HepG2 (cell line): ENCODE data around the gene ERF. TPM values are rescaled to one million over a fixed set of nuclear protein-coding genes. Genes with fewer than 3 reads are reported as not detected.

ENCODE experiments used
- ASH2L ChIP-seq: fragments of 300-600, 200-600 bp; sonication (generic); IDR thresholded peaks from 2 replicates; pipeline ENCODE4 v1.7.0; 2017; ENCODE audit warnings: low read depth, mild to moderate bottlenecking, moderate library complexity, mixed read lengths, low read length; ENCODE audit not compliant: insufficient read length
- CREB1 ChIP-seq, 2 experiments: fragments of 450-650 bp in 1 of 2; IDR thresholded peaks; 2 replicates each; pipeline ENCODE4 v1.6.1; 2016 to 2017; ENCODE audit warnings: control low read depth in 1 of 2, mild to moderate bottlenecking in 1 of 2, missing compliant biosample characterization in 1 of 2, missing genetic modification characterization in 1 of 2
- DRAP1 ChIP-seq: IDR thresholded peaks from 2 replicates; pipeline ENCODE4 v1.6.1; 2016; ENCODE audit warnings: missing genetic modification reagents, missing compliant biosample characterization
- HES4 ChIP-seq: sonication (generic); formaldehyde crosslinking; IDR thresholded peaks from 2 replicates; pipeline ENCODE4 v1.9.0; 2021; ENCODE audit warnings: mild to moderate bottlenecking, missing genetic modification reagents, borderline replicate concordance
- HMG20B ChIP-seq: conservative IDR thresholded peaks from 2 replicates; pipeline ENCODE4 v1.6.1; 2016; ENCODE audit warnings: missing genetic modification reagents, missing compliant biosample characterization
- HMGXB4 ChIP-seq, 2 experiments: sonication (generic) in 1 of 2; formaldehyde crosslinking in 1 of 2; IDR thresholded peaks; 2 replicates each; pipeline versions ENCODE4 v1.4.0 to v1.6.1; 2018 to 2020; ENCODE audit warnings: missing genetic modification reagents in 2 of 2, borderline replicate concordance in 1 of 2, low read depth in 1 of 2, mild to moderate bottlenecking in 1 of 2, missing biosample characterization in 1 of 2
- IKZF5 ChIP-seq: IDR thresholded peaks from 2 replicates; pipeline ENCODE4 v1.6.1; 2018; ENCODE audit warnings: missing genetic modification reagents, mild to moderate bottlenecking, missing compliant biosample characterization
- MAZ ChIP-seq, 2 experiments: sonication (generic) in 1 of 2; formaldehyde crosslinking in 1 of 2; IDR thresholded peaks; 2 replicates each; pipeline versions ENCODE4 v1.5.0 to v1.6.1; 2012 to 2020; ENCODE audit warnings: low read depth in 2 of 2, mild to moderate bottlenecking in 2 of 2, borderline replicate concordance in 1 of 2, improper control_type of control experiment in 1 of 2, low read length in 1 of 2, missing genetic modification reagents in 1 of 2, moderate library complexity in 1 of 2
- MED8 ChIP-seq: sonication (generic); formaldehyde crosslinking; IDR thresholded peaks from 2 replicates; pipeline ENCODE4 v1.8.1; 2023; ENCODE audit warnings: mild to moderate bottlenecking, missing genetic modification reagents; ENCODE audit not compliant: insufficient replicate concordance
- MXD1 ChIP-seq: sonication (generic); formaldehyde crosslinking; IDR thresholded peaks from 2 replicates; pipeline ENCODE4 v1.4.0; 2020; ENCODE audit warnings: mild to moderate bottlenecking, missing genetic modification reagents
- NFE2L1 ChIP-seq: sonication (generic); formaldehyde crosslinking; IDR thresholded peaks from 2 replicates; pipeline ENCODE4 v1.4.0; 2020; ENCODE audit warnings: missing genetic modification reagents, mild to moderate bottlenecking, borderline replicate concordance
- NR2F6 ChIP-seq, 2 experiments: IDR thresholded peaks; 2 replicates each; pipeline ENCODE4 v1.6.1; 2016; ENCODE audit warnings: antibody characterized with exemption in 1 of 2, mild to moderate bottlenecking in 1 of 2
- RBM22 ChIP-seq: fragments of 200-400 bp; formaldehyde crosslinking; optimal IDR thresholded peaks from 2 replicates; pipeline ENCODE3; 2017; ENCODE audit warnings: mild to moderate bottlenecking, low read length, moderate library complexity
- RXRB ChIP-seq: IDR thresholded peaks from 2 replicates; pipeline ENCODE4 v1.6.1; 2016; ENCODE audit warnings: borderline replicate concordance, missing genetic modification reagents, missing compliant biosample characterization
- ZFP37 ChIP-seq: sonication (generic); formaldehyde crosslinking; IDR thresholded peaks from 2 replicates; pipeline ENCODE4 v1.4.0; 2020; ENCODE audit warnings: missing genetic modification reagents, borderline replicate concordance
- ZNF329 ChIP-seq: sonication (generic); formaldehyde crosslinking; IDR thresholded peaks from 2 replicates; pipeline ENCODE4 v1.9.0; 2021; ENCODE audit warnings: low read depth, mild to moderate bottlenecking, missing genetic modification reagents
- ZNF367 ChIP-seq: sonication (generic); formaldehyde crosslinking; IDR thresholded peaks from 2 replicates; pipeline ENCODE4 v1.4.0; 2020; ENCODE audit warnings: missing genetic modification reagents, borderline replicate concordance
- ZNF652 ChIP-seq: IDR thresholded peaks from 2 replicates; pipeline ENCODE4 v1.6.1; 2016; ENCODE audit warnings: low read depth, borderline replicate concordance
- ZNF75D ChIP-seq: sonication (generic); formaldehyde crosslinking; IDR thresholded peaks from 2 replicates; pipeline ENCODE4 v1.8.1; 2023; ENCODE audit warnings: missing genetic modification reagents, mild to moderate bottlenecking, borderline replicate concordance
- ZSCAN25 ChIP-seq: sonication (generic); formaldehyde crosslinking; IDR thresholded peaks from 2 replicates; pipeline ENCODE4 v1.8.0; 2022; ENCODE audit warnings: mild to moderate bottlenecking, missing genetic modification reagents
- ZSCAN5A ChIP-seq: sonication (generic); formaldehyde crosslinking; IDR thresholded peaks from 2 replicates; pipeline ENCODE4 v1.8.0; 2022; ENCODE audit warnings: mild to moderate bottlenecking, missing genetic modification reagents, borderline replicate concordance
- polyA plus RNA-seq, 8 experiments: library from polyadenylated mRNA; depleted of rRNA in 3 of 8; stranded (reverse) in 7 of 8; unstranded in 1 of 8; fragments of >200 nt; fragmentation: Illumina TruSeq in 4 of 8; extraction: Trizol in 4 of 8; gene quantifications; 2 replicates each; pipeline versions ENCODE4 v1.2.1 to v1.2.3, GENCODE V29; 2011 to 2016; ENCODE audit warnings: low read depth in 4 of 8, missing spikeins in 1 of 8, mixed read lengths in 1 of 8; ENCODE audit not compliant: insufficient read depth in 1 of 8
- total RNA-seq, 5 experiments: library from RNA; depleted of rRNA; stranded (reverse); fragments of >200 nt; fragmentation: Illumina TruSeq; extraction: Trizol; gene quantifications; 2 replicates each; pipeline ENCODE4 v1.2.3, GENCODE V29; 2016; ENCODE audit warnings: low read depth in 1 of 5

The ERF gene
- total and polyA plus RNA-seq, 2 of the 13 experiments (the other 11 are each of a cell fraction or from before 2014, with no cell fraction given) = 67.1 to 69.9 TPM

GRCh38 chr19:42254850-42255765 is at the start of gene ERF (continued):
- TF ChIP-seq HMG20B (CRISPR knock-in tag) (no peak), RXRB (CRISPR knock-in tag) (no peak), CREB1 (IDR thresholded peaks at IDR 0.05) (peak; percentile 88), CREB1 (CRISPR knock-in tag; IDR thresholded peaks at IDR 0.05) (peak; percentile 50; the same call in 1 of the 2 replicates), ASH2L (peak; percentile 30), HES4 (CRISPR knock-in tag) (0 out of 2 replicates have a peak, but pooled peaks have one; percentile 81), ZSCAN5A (CRISPR knock-in tag) (0 out of 2 replicates have a peak, but pooled peaks have one; percentile 13), ZNF329 (CRISPR knock-in tag) (peak; percentile 32; the same call in 1 of the 2 replicates), ZNF75D (CRISPR knock-in tag) (no peak), MAZ (IDR thresholded peaks at IDR 0.05; ENCODE audit: borderline replicate concordance, low read depth, low read length) (peak; percentile 90), MAZ (CRISPR knock-in tag; IDR thresholded peaks at IDR 0.05; ENCODE audit: low read depth) (peak; percentile 62; the same call in 1 of the 2 replicates), ZNF652 (CRISPR knock-in tag) (0 out of 2 replicates have a peak, but pooled peaks have one; percentile 22), HMGXB4 (CRISPR knock-in tag; IDR thresholded peaks at IDR 0.05; ENCODE audit: borderline replicate concordance in 1 of 2, low read depth in 1 of 2) (peak in 1 of 2 experiments; percentile 52; a peak in 1 of 4 replicates), NFE2L1 (CRISPR knock-in tag) (no peak), ZNF367 (CRISPR knock-in tag) (no peak), ZFP37 (CRISPR knock-in tag) (no peak), IKZF5 (CRISPR knock-in tag) (no peak; the same call in 1 of the 2 replicates), RBM22 (peak; percentile 33), ZSCAN25 (CRISPR knock-in tag) (peak; percentile 98), MXD1 (CRISPR knock-in tag) (no peak), MED8 (no peak), NR2F6 (IDR thresholded peaks at IDR 0.05) (no peak), NR2F6 (CRISPR knock-in tag; IDR thresholded peaks at IDR 0.05) (peak; percentile 36; the same call in 1 of the 2 replicates), DRAP1 (peak; percentile 97)
